Panc1 (cell line): ENCODE data around the gene TTC28. TPM values are rescaled to one million over a fixed set of nuclear protein-coding genes. Genes with fewer than 3 reads are reported as not detected.

Experiments
- ATAC-seq: fragments of 200-7000 bp; cut with Tn5 transposase; 2 replicates; pipeline ENCODE4 v1.9.1; 2020; ENCODE audit warnings: mild to moderate bottlenecking, moderate library complexity
- BruUV-seq: library from RNA; stranded (reverse); fragments of 400-500 nt; replicated peaks from 2 replicates; lab custom pipeline; 2021; lab: Mats Ljungman, UMichigan
- CTCF ChIA-PET: fragments of 300-600 bp; sonication (Branson Sonifier 250); formaldehyde crosslinking; loops from one replicate; lab custom pipeline; 2022; ENCODE audit warnings: antibody characterized with exemption; lab: Charles Lee
- POLR2A ChIA-PET: fragments of 300-600 bp; sonication (Branson Sonifier 250); formaldehyde crosslinking; loops from one replicate; lab custom pipeline; 2022; ENCODE audit warnings: antibody characterized with exemption; lab: Charles Lee
- DNase-seq: peaks from one replicate; pipeline ENCODE4 v3.0.0-alpha.2; 2010; ENCODE audit warnings: low read depth, low spot score
- H3K27ac ChIP-seq: 2 replicates; pipeline ENCODE4 v1.5.1; 2011; ENCODE audit warnings: mild to moderate bottlenecking, low read length, inconsistent platforms
- H3K27me3 ChIP-seq: fragments of 200-500 bp; sonication (Bioruptor generic); 2 replicates; pipeline ENCODE4 v1.6.0; 2014; ENCODE audit warnings: low read length, inconsistent platforms; ENCODE audit not compliant: control insufficient read depth, insufficient read depth
- H3K36me3 ChIP-seq: fragments of 200-500 bp; sonication (Bioruptor generic); 2 replicates; pipeline ENCODE4 v1.5.1; 2014; ENCODE audit warnings: inconsistent platforms, mild to moderate bottlenecking, low read length, moderate library complexity; ENCODE audit not compliant: control insufficient read depth, insufficient read depth
- H3K4me1 ChIP-seq: 2 replicates; pipeline ENCODE4 v1.5.1; 2011; ENCODE audit warnings: inconsistent platforms, mild to moderate bottlenecking, low read length, moderate library complexity; ENCODE audit not compliant: control insufficient read depth, insufficient read depth
- H3K4me3 ChIP-seq, 2 experiments: 2 replicates each; pipeline ENCODE4 v1.5.1; 2011 to 2012; ENCODE audit warnings: low read depth in 2 of 2, low read length in 2 of 2, mild to moderate bottlenecking in 2 of 2, inconsistent platforms in 1 of 2, moderate library complexity in 1 of 2
- H3K9me3 ChIP-seq: fragments of 200-500 bp; sonication (Bioruptor generic); 2 replicates; pipeline ENCODE4 v1.5.1; 2014; ENCODE audit warnings: low read depth, mild to moderate bottlenecking, inconsistent platforms, low read length, moderate library complexity; ENCODE audit not compliant: control insufficient read depth, insufficient read depth
- POLR2AphosphoS5 ChIP-seq: IDR thresholded peaks from 2 replicates; pipeline ENCODE4 v1.6.1; 2012; ENCODE audit warnings: mild to moderate bottlenecking, low read depth, low read length, moderate library complexity
- SIN3A ChIP-seq: IDR thresholded peaks from 2 replicates; pipeline ENCODE4 v1.6.1; 2012; ENCODE audit warnings: low read depth, mild to moderate bottlenecking, low read length, moderate library complexity, borderline replicate concordance; ENCODE audit not compliant: insufficient read depth
- TCF7L2 ChIP-seq: IDR thresholded peaks from 2 replicates; pipeline ENCODE4 v1.6.1; 2011; ENCODE audit warnings: mild to moderate bottlenecking, low read depth, low read length, inconsistent platforms
- in situ Hi-C: cut with HindIII; loops from 2 replicates; pipeline ENCODE4 v1.10.0; 2016; ENCODE audit warnings: low sequenced_read_pairs, low pct_unique_long_range_greater_than_20kb
- intact Hi-C: fragments of 100-400 bp; cut with micrococcal nuclease; formaldehyde crosslinking; loops from one replicate; pipeline ENCODE4 v1.10.0; 2022; ENCODE audit not compliant: unreplicated experiment
- total RNA-seq: library from RNA; stranded (reverse); gene quantifications from one replicate; pipeline ENCODE4 v1.2.1, GENCODE V29; 2021; ENCODE audit not compliant: unreplicated experiment
- TF ChIP-seq, protein P1 (sequence below), 2 experiments: IDR thresholded peaks; 2 replicates each; pipeline ENCODE4 v1.6.1; 2011 to 2012; ENCODE audit warnings: low read depth in 2 of 2, control low read depth in 1 of 2, low read length in 1 of 2, mild to moderate bottlenecking in 1 of 2, moderate library complexity in 1 of 2; ENCODE audit not compliant: insufficient read depth in 1 of 2
- TF ChIP-seq, protein P2 (sequence below): fragments of 450-650 bp; IDR thresholded peaks from 2 replicates; pipeline ENCODE4 v1.5.1; 2017; ENCODE audit warnings: mild to moderate bottlenecking

The TTC28 gene
- total RNA-seq, 1 experiment from 2014 or later = 24.8 TPM

DNA sequence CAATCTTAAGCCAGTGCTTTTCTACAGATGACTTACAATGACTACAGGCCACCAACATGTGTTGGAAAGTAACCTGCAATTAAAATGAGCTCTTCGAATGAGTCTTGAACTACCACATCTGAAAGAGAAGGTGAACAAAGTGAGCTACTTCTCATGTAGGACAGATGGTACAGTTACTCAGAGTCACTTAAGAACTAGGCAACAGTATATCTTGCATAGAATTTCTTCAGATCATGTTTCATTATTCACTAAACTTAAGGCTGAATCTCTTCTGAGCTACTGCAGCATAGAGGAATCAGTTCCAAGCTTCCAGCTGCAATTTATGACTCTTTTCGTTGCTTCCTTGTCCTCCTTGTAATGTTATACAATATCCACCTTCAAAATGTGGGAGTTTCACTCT is 270.9 kb downstream of the TTC28 start:
- no TSS peak for BruUV-seq
- TF ChIP-seq POLR2AphosphoS5 (no peak), TCF7L2 (no peak), SIN3A (no peak)
- TF ChIP-seq, protein P1, sequence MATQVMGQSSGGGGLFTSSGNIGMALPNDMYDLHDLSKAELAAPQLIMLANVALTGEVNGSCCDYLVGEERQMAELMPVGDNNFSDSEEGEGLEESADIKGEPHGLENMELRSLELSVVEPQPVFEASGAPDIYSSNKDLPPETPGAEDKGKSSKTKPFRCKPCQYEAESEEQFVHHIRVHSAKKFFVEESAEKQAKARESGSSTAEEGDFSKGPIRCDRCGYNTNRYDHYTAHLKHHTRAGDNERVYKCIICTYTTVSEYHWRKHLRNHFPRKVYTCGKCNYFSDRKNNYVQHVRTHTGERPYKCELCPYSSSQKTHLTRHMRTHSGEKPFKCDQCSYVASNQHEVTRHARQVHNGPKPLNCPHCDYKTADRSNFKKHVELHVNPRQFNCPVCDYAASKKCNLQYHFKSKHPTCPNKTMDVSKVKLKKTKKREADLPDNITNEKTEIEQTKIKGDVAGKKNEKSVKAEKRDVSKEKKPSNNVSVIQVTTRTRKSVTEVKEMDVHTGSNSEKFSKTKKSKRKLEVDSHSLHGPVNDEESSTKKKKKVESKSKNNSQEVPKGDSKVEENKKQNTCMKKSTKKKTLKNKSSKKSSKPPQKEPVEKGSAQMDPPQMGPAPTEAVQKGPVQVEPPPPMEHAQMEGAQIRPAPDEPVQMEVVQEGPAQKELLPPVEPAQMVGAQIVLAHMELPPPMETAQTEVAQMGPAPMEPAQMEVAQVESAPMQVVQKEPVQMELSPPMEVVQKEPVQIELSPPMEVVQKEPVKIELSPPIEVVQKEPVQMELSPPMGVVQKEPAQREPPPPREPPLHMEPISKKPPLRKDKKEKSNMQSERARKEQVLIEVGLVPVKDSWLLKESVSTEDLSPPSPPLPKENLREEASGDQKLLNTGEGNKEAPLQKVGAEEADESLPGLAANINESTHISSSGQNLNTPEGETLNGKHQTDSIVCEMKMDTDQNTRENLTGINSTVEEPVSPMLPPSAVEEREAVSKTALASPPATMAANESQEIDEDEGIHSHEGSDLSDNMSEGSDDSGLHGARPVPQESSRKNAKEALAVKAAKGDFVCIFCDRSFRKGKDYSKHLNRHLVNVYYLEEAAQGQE (IDR thresholded peaks at IDR 0.05; ENCODE audit: insufficient read depth in 1 of 2, low read depth in 2 of 2, low read length in 1 of 2) = no peak
- TF ChIP-seq, protein P2, sequence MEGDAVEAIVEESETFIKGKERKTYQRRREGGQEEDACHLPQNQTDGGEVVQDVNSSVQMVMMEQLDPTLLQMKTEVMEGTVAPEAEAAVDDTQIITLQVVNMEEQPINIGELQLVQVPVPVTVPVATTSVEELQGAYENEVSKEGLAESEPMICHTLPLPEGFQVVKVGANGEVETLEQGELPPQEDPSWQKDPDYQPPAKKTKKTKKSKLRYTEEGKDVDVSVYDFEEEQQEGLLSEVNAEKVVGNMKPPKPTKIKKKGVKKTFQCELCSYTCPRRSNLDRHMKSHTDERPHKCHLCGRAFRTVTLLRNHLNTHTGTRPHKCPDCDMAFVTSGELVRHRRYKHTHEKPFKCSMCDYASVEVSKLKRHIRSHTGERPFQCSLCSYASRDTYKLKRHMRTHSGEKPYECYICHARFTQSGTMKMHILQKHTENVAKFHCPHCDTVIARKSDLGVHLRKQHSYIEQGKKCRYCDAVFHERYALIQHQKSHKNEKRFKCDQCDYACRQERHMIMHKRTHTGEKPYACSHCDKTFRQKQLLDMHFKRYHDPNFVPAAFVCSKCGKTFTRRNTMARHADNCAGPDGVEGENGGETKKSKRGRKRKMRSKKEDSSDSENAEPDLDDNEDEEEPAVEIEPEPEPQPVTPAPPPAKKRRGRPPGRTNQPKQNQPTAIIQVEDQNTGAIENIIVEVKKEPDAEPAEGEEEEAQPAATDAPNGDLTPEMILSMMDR = no peak
- Histone ChIP-seq H3K27me3 (no peaks in the 10 kb centered on the region), H3K27ac (no peak overlapping the region), H3K36me3 (no peaks in the 10 kb centered on the region), H3K4me1 (no peaks in the 10 kb centered on the region), H3K9me3 (no peaks in the 10 kb centered on the region), H3K4me3 (no peak overlapping the region)
- in situ Hi-C loops = no loop called here
- no peak for DNase-seq
- no peak for ATAC-seq
- intact Hi-C loops = no loop called here
- CTCF ChIA-PET = interaction anchor here (0.7 kb wide), 1 partner anchor 447 kb away, joined by 3 read pairs; no protein-coding TSS in a partner anchor
- POLR2A ChIA-PET = no interaction called here

DNA sequence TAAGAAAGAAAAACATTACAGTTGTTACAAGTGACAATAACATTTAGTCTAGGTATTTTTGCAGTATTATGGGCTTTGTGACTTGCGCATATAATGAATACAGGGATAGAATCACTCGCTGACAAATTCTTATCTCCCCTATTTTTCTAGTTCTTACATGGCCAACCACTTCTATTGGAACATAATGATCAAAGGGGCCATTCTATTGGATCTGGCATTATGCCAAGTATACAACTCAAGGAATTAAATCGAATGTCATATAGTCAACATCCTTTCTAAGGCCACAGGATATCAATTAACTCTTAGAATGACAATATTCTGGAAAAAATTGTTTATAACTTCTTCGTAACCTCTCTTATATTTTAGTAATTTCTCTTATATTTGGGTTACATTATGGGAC is 272.0 kb downstream of the TTC28 start:
- ChIA-PET CTCF (no interaction called here), POLR2A (interaction anchor here (0.7 kb wide), 1 partner anchor 298 kb away, joined by 6 read pairs; no protein-coding TSS in a partner anchor)

More for the DNA sequence above, 272.0 kb downstream of the TTC28 start:
- ATAC-seq (no peak), DNase-seq (no peak)
- in situ Hi-C loops = no loop called here
- BruUV-seq = no TSS peak
- H3K4me3 ChIP-seq = no peak overlapping the region
- no peaks in the 10 kb centered on the region for H3K9me3 ChIP-seq
- H3K4me1 ChIP-seq = no peaks in the 10 kb centered on the region
- intact Hi-C loops = no loop called here
- TF ChIP-seq, protein P1 (IDR thresholded peaks at IDR 0.05; ENCODE audit: insufficient read depth in 1 of 2, low read depth in 2 of 2, low read length in 1 of 2) = no peak
- TF ChIP-seq, protein P2 = no peak
- TF ChIP-seq TCF7L2 = no peak
- TF ChIP-seq POLR2AphosphoS5 = no peak
- TF ChIP-seq SIN3A = no peak
- H3K27me3 ChIP-seq = no peaks in the 10 kb centered on the region
- no peak overlapping the region for H3K27ac ChIP-seq
- H3K36me3 ChIP-seq = no peaks in the 10 kb centered on the region
